Measurements from ENCODE around the gene ASAP3.

Gene ASAP3

DNA sequence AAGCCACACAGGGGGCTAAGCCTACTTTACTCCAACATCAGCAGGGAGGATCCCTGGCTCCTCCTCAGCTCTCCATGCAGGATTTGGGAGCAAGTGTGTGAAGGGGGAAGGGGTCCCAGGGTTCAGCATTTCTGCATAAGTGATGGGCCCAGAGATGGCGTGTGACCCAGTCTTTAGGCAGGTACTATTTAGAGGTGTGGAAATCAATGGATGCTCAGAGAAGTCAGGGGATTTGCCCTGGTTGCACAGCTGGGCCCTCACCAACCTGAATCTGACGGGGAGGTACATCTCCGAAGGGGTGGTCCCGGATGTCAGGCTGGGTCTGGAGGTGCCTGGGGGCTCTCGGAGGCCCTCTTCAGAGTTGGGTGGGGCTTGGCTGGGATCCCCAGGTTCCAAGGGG lies 52.5 kb downstream of the ASAP3 start:
- Histone ChIP-seq H3K4me3 (ENCODE audit: low read length) (no peak overlapping the region), H4K20me1 (ENCODE audit: insufficient read depth, low read length) (no peaks in the 10 kb centered on the region), H3K9me3 (replicated peaks; ENCODE audit: insufficient read depth, low read length) (no peaks in the 10 kb centered on the region), H3K27me3 (replicated peaks; ENCODE audit: insufficient read depth, low read length) (peaks cover 8% of the 10 kb centered on the region; the same call in 1 of the 2 replicates), H3K79me2 (ENCODE audit: low read length) (no peaks in the 10 kb centered on the region), H3K4me2 (ENCODE audit: low read depth, low read length) (no peak overlapping the region), H3K9me2 (replicated peaks; ENCODE audit: insufficient read depth, low read length) (no peaks in the 10 kb centered on the region), H3K4me1 (ENCODE audit: low read length) (no peaks in the 10 kb centered on the region), H3F3A (ENCODE audit: insufficient read depth, low read length) (no peaks in the 10 kb centered on the region), H3K36me3 (replicated peaks; ENCODE audit: insufficient read depth, low read length) (no peaks in the 10 kb centered on the region), H3K9ac (ENCODE audit: low read length) (no peak overlapping the region), H2AFZ (ENCODE audit: low read length) (no peak overlapping the region), H3K27ac (ENCODE audit: low read length) (no peak overlapping the region)
- no peak for DNase-seq
- TF ChIP-seq, protein P1, sequence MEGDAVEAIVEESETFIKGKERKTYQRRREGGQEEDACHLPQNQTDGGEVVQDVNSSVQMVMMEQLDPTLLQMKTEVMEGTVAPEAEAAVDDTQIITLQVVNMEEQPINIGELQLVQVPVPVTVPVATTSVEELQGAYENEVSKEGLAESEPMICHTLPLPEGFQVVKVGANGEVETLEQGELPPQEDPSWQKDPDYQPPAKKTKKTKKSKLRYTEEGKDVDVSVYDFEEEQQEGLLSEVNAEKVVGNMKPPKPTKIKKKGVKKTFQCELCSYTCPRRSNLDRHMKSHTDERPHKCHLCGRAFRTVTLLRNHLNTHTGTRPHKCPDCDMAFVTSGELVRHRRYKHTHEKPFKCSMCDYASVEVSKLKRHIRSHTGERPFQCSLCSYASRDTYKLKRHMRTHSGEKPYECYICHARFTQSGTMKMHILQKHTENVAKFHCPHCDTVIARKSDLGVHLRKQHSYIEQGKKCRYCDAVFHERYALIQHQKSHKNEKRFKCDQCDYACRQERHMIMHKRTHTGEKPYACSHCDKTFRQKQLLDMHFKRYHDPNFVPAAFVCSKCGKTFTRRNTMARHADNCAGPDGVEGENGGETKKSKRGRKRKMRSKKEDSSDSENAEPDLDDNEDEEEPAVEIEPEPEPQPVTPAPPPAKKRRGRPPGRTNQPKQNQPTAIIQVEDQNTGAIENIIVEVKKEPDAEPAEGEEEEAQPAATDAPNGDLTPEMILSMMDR (IDR thresholded peaks at IDR 0.05; ENCODE audit: low read length), result no peak
- TF ChIP-seq EZH2phosphoT487 (IDR thresholded peaks at IDR 0.05; ENCODE audit: low read length) (no peak), EZH2 (optimal IDR thresholded peaks at IDR 0.05; ENCODE audit: low read depth, low read length) (no peak)

GRCh38 chr1:23430803-23431202 lies 53.2 kb downstream of the ASAP3 start:
- Histone ChIP-seq H4K20me1 (ENCODE audit: insufficient read depth, low read length) (no peaks in the 10 kb centered on the region), H3K4me2 (ENCODE audit: low read depth, low read length) (no peak overlapping the region), H3K4me3 (ENCODE audit: low read length) (no peak overlapping the region), H3K27me3 (replicated peaks; ENCODE audit: insufficient read depth, low read length) (peaks cover 13% of the 10 kb centered on the region; the same call in 1 of the 2 replicates), H3K79me2 (ENCODE audit: low read length) (no peaks in the 10 kb centered on the region), H3K4me1 (ENCODE audit: low read length) (no peaks in the 10 kb centered on the region), H3K9ac (ENCODE audit: low read length) (no peak overlapping the region), H3K9me2 (replicated peaks; ENCODE audit: insufficient read depth, low read length) (no peaks in the 10 kb centered on the region), H3K9me3 (replicated peaks; ENCODE audit: insufficient read depth, low read length) (no peaks in the 10 kb centered on the region), H3F3A (ENCODE audit: insufficient read depth, low read length) (no peaks in the 10 kb centered on the region), H2AFZ (ENCODE audit: low read length) (no peak overlapping the region), H3K27ac (ENCODE audit: low read length) (no peak overlapping the region), H3K36me3 (replicated peaks; ENCODE audit: insufficient read depth, low read length) (no peaks in the 10 kb centered on the region)
- TF ChIP-seq EZH2 (optimal IDR thresholded peaks at IDR 0.05; ENCODE audit: low read depth, low read length), result no peak
- TF ChIP-seq, protein P1 (IDR thresholded peaks at IDR 0.05; ENCODE audit: low read length), result no peak
- TF ChIP-seq EZH2phosphoT487 (IDR thresholded peaks at IDR 0.05; ENCODE audit: low read length), result no peak
- no peak for DNase-seq

- Histone ChIP-seq H2AFZ (ENCODE audit: low read length) (no peak overlapping the region), H3K9me3 (replicated peaks; ENCODE audit: insufficient read depth, low read length) (no peaks in the 10 kb centered on the region), H3K27me3 (replicated peaks; ENCODE audit: insufficient read depth, low read length) (peaks cover 28% of the 10 kb centered on the region), H3K4me2 (ENCODE audit: low read depth, low read length) (no peak overlapping the region), H3K36me3 (replicated peaks; ENCODE audit: insufficient read depth, low read length) (no peaks in the 10 kb centered on the region), H4K20me1 (ENCODE audit: insufficient read depth, low read length) (no peaks in the 10 kb centered on the region), H3K4me1 (ENCODE audit: low read length) (no peaks in the 10 kb centered on the region), H3K9ac (ENCODE audit: low read length) (no peak overlapping the region), H3K9me2 (replicated peaks; ENCODE audit: insufficient read depth, low read length) (no peaks in the 10 kb centered on the region), H3K79me2 (ENCODE audit: low read length) (no peaks in the 10 kb centered on the region), H3K4me3 (ENCODE audit: low read length) (no peak overlapping the region), H3K27ac (ENCODE audit: low read length) (no peak overlapping the region), H3F3A (ENCODE audit: insufficient read depth, low read length) (no peaks in the 10 kb centered on the region)
- DNase-seq, result no peak
- TF ChIP-seq EZH2 (optimal IDR thresholded peaks at IDR 0.05; ENCODE audit: low read depth, low read length), result no peak
- TF ChIP-seq, protein P1 (IDR thresholded peaks at IDR 0.05; ENCODE audit: low read length), result no peak
- no peak for TF ChIP-seq EZH2phosphoT487 (IDR thresholded peaks at IDR 0.05; ENCODE audit: low read length)
Measured at GRCh38 chr1:23428136-23428905, 55.7 kb downstream of the ASAP3 start.

Measured in MM.1S (cell line).